Hippocampal formation (tissue), 2 donors: ENCODE measurements around the gene HTR3B.
A peak's percentile ranks its signal among the peaks of the same experiment; 100 is the strongest.
"Not testable (repeated sequence)": the region's sequence is repeated elsewhere in the genome, so short reads cannot be mapped to it uniquely, and the experiment has no call there.

Experiments
- DNase-seq, 2 donors: peaks; one replicate each; lab custom pipeline; 2025; lab: John Stamatoyannopoulos, UW

HTR3B gene, protein sequence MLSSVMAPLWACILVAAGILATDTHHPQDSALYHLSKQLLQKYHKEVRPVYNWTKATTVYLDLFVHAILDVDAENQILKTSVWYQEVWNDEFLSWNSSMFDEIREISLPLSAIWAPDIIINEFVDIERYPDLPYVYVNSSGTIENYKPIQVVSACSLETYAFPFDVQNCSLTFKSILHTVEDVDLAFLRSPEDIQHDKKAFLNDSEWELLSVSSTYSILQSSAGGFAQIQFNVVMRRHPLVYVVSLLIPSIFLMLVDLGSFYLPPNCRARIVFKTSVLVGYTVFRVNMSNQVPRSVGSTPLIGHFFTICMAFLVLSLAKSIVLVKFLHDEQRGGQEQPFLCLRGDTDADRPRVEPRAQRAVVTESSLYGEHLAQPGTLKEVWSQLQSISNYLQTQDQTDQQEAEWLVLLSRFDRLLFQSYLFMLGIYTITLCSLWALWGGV

DNA sequence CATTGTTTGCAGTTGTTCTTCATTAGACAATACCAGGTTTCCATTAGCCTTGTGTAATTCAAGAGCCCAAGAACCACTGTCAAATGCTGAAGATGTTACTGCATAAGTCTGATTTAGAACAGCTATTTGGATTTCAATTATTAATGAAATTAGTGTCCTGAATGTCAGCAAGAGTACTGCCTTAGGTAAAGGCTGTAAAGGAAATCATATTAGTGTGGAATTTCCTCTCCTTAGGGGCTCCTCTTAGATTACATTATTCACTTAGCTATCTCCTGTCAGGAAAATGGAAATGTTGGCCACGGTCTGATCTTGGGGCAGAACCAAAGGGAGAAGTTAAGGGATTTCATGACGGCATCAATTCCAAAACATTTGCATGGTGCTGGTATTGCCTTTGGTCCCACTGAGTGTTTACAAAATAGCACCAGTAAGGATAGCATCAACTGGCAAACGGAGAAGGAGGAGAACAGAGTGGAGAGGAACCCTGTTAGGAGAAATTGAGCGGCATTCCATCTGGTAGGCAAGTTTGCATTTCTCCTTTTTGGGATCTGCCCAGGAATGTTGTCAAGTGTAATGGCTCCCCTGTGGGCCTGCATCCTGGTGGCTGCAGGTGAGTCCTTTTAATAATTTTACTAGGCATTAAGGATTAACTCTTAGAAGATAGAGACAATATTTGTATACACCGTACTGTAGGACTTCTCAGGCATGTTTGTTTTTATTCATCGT, at the start of gene HTR3B:
Gene HTR3B, plus strand, starts transcription at position 418 of the 723 bp plus-strand sequence. Its CDS starts 138 bp downstream, at position 556.
- DNase-seq = no peak

DNA sequence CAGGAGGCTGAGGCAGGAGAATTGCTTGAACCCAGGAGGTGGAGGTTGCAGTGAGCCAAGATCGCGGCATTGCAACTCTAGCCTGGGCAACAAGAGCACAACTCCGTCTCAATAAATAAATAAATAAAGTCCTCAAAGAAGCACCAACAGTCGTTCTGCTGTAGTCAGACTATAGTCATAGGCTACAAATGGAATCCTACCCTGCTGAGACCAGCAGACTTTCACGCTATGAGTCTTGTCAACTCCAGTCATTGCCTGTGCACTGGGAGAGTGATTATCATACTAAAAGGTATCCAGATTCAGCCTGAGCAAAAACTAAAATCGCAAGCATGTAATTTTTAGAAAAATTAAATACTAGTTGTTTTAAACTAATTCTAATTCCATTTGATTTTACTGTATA, 48.8 kb upstream of the HTR3B start:
- no peak for DNase-seq

DNA sequence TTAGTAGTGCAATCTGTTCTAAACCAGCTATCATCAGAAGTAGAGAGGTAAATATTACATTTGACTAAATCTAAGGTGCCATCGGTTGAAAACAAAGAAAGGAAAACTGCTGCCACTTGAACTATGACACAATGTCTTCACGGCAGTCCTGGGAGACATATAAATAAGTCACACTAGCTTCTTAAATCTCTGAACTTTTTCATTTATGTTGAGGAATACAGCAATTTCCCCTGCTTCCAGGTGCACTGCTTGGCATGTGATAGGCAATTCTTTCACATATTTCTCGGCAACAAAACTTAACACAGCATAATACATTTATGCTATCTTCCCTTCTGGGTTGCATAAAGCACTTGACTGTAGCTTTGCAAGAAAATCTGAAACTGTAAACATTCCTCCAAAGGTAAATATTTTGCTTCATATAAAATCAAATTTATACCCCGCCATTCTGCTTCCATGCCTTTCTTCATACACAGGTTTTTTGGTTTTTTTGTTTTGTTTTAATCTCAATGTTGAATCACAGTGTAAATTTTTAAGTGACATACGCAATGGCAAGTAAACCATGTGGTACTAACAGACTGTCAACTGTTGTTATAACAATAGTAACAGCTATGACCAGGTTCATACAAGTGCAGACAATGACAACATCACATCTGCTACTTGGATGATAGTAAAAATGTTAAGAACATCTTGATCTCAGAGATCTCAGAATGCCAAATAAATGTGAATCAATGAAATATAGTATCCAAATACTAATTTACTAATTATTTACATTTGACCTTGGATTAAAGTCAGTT, 47.4 kb upstream of the HTR3B start:
- no peak for DNase-seq

DNA sequence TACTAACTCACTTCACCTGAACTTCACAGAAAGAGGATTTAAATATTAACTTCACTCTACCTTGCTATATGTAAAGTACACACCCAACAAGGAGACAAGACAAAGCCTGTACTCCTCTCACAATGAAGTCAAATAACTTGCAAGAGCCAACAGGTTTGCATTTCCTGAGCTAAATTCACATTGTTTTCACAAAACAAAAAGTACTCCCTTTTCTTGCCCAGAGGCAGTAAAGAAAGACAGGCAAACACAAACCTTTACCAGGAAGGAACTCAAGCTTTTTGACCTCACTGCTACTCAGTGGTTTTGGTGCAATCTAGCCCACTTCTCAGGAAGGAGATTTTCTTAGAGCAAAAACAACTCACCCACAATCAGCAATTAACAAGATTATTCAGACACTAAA, 44.9 kb upstream of the HTR3B start:
- DNase-seq = no peak

DNA sequence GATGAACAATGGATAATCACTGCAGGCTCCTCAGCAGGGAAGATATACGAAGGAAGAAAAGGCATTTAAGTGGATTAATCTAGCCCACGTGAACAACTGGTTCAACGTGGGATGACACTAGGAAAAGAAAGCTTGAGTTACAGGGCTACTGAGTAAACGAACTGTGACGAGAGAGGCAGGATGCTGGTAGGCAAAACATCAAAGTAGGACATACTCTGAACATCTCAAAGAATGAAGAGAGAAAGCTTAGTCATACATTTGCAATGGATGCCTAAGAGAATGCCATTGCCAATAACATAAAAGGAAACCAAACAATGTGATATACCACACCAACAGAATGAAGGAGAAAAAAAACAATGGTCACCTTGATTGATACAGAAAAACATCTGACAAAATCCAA, 42.2 kb upstream of the HTR3B start:
- DNase-seq = no peak

DNA sequence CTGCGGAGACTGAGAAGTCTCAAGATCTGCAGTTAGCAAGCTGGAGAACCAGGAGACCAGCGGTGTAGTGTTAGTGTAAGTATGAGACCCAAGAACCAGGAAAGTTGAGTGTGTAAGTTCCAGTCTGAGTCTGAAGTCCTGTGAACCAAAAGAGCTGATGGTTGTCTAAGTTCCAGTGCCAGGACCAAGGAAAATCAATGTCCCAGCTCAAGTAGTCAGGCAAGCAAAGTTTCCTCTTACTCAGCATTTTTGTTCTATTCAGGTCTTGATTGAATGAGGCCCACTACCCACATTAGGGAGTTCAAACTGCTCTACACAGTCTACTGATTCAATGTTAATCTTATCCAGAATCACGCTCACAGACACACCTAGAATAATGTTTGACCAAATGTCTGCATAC, 40.2 kb upstream of the HTR3B start:
- no peak for DNase-seq

DNA sequence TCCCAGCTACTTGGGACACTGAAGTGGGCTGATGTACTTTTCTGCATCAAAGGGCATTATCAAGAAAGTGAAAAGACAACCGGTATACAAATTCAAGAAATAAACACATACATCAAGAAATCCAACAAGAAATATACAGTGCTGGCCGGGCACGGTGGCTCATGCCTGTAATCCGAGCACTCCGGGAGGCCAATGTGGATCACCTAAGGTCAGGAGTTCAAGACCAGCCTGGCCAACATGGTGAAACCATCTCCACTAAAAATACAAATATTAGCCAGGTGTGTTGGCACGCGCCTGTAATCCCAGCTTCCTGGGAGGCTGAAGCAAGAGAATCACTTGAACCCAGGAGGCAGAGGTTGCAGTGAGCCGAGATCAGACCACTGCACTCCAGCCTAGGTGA, 38.7 kb upstream of the HTR3B start:
- DNase-seq = no peak

DNA sequence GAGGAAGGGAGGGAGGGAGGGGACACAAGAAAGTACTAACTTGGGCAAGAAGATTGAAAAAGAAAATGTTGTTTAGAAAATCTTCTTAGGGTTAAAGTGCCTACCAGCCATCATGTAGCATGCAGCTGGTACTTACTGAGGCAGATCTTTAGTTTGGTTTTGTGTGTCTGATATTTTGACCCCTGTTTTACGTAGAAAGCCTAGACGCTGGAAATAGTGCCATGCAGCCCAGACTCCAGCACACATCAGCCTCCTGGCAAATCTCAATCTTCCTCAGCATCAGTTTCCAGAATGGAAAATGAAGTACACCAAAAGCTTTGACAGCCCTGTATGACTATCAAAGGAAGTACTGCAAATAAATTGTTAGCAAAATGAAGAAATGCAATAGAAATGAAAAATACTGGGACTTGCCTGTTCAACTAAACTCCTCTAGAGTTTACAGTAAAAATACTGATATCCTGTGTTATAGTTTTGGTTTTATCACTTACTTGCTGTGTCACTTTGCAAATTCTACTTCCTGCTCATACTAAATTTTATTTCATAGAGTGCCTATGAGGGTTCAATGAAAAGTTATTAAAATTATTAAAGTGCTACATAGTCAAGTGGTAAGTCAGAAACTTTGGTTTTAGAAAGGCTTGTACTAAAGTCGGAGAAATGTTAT, 36.6 kb upstream of the HTR3B start:
- DNase-seq = no peak

DNA sequence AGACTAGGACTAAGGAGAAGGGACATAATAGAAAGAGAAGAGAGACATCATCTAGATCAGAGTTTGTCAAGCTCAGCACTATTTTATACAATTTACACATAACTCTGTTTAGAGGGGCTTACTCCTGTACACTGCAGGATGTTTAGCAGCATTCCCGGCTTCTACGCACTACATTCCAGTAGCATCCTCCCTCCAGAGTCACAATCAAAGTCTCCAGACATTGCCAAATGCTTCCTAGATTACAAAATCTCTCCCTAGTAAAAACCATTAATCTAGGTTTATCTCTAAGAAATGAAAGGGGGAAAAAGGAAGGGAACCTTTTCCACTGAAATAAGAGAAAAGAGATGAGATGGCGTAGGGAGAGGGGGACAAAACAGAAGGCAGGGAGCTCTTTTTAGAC, 33.3 kb upstream of the HTR3B start:
- DNase-seq = no peak

DNA sequence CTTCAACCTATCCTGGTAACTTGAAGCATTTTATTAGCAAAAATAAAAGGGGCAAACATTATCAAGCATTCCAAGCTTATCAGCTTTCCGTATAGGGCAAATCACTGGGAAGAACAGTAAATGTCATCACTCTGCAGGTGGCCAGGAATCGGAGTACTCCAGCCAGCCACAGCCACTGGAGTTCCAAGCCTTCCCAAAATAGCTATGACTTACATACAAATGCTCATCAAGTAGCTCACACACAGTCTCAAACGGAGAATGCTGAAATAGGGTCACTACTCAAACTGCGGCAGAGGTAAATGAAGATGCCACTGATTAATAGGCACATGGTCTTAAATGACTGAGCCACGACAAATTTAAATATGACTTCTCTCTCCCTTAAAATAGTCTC, 31.4 kb upstream of the HTR3B start:
- DNase-seq = no peak

DNA sequence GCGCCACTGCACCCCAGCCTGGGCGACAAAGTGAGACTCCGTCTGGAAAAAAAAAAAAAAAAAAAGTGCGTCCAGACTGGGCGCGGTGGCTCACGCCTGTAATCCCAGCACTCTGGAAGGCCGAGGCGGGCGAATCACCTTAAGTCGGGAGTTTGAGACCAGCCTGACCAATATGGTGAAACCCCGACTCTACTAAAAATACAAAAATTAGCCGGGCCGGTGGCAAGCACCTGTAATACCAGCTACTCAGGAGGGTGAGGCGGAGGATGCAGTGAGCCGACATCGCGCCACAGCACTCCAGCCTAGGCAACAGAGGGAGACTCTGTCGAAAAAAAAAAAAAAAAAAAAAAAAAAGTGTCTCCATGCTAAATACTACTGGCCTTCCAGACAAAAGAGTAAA, 30.5 kb upstream of the HTR3B start:
- DNase-seq = no peak

DNA sequence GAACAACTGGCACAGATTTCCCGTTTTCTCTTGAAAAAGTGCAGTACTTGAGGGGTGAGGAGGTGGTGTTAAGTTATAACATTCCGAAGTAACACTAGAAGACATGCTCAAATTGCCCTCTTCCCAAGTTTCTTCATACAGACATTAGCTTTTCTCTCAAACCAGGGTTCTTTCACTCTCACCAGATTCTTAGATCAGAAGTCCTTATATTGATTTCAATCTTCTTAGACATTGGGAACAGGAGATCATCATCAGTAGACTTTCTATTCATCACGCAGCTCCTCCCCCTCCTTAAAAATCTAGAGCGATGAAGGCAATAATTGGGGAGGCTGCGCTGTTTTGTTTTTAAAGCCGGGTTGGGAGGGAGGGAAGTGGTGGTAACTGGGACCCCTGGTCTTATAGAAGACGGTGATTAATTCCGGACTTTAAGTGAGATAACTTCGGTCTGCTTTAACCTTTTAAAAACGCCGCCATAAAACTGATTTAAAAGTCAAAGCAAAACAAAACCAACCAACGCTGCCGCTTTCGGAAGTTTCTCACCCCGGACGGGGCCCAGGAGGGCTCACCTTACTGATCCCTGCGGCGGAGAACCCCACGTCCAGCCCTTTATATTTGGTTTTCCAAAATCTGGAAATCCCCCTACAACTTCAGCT, 29.9 kb upstream of the HTR3B start:
- DNase-seq = no peak

DNA sequence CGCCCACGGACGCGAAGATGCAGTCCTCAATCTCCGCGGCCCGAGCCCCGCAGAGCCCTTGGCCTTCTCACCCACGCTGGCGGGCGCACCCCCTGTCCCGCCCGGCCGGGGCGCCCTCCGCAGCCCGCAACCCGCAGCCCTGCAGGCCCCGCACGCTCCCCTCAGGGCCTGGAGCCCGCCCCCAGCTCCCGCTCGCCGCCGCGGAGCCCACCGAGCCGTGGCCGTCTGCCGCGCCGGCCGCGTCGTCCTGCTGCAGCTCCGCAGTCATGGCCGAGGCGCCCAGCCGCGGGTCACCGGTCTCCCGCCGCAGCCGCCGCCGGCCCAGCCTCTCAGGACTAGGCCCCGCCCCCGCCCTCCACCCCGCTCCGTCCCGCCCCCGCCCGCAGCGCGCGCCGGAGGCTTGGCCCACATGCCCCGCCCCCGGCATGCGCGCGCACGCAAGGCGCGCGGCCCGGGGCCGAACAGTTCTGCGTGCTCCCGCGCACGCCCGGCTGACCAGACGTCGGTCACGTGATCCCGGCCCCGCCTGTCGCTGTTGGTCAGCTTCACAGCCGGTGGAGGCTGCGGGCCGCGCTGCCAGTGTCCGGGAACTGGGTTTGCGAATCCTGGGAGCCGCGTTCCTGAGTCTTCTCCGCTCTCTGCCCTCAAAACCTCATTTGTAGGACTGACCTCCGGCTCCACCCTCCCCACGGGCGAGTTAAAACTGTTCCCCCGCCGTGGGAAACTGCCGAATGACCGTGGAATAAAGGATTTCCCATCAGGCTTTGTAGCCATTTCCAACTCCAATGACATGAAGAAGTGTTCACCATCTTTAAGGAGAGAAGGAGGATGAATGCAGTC, 29.1 kb upstream of the HTR3B start, which contains the start of gene USP28:
Gene USP28, minus strand, starts transcription at position 339 of the 840 bp plus-strand sequence. Its CDS starts 71 bp downstream, at position 268.
- peak; percentile 91 to 93 for DNase-seq

DNA sequence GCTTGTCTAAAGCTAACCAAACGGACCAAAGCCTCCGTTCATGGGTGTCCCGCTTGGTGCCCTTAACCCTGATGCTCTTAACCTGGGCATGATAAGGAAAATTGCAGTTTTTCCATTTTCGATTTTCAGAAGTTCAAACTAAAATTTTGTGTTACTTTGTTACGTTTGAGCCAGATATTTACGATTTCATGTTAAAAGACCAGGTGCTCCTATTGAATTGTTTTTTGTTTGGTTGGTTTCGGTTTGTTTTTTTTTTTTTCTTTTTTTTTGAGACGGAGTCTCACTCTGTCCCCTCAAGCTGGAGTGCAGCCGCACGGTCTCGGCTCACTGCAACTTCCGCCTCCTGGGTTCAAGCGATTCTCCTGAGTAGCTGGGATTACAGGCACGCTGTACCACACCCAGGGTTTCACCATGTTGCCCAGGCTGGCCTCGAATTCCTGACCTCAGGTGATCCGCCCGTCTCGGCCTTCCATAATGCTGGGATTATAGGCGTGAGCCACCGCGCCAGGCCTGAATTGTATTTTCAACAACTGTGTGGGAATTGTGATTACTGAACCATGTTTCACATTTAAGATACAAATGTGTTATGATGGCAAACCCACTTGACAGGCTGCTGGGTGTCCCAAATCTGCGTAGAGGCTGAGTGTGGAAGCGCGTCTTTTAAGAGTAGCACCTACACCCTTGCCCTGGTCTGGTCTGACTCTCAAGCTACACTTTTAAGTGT, 28.4 kb upstream of the HTR3B start:
- no peak for DNase-seq

DNA sequence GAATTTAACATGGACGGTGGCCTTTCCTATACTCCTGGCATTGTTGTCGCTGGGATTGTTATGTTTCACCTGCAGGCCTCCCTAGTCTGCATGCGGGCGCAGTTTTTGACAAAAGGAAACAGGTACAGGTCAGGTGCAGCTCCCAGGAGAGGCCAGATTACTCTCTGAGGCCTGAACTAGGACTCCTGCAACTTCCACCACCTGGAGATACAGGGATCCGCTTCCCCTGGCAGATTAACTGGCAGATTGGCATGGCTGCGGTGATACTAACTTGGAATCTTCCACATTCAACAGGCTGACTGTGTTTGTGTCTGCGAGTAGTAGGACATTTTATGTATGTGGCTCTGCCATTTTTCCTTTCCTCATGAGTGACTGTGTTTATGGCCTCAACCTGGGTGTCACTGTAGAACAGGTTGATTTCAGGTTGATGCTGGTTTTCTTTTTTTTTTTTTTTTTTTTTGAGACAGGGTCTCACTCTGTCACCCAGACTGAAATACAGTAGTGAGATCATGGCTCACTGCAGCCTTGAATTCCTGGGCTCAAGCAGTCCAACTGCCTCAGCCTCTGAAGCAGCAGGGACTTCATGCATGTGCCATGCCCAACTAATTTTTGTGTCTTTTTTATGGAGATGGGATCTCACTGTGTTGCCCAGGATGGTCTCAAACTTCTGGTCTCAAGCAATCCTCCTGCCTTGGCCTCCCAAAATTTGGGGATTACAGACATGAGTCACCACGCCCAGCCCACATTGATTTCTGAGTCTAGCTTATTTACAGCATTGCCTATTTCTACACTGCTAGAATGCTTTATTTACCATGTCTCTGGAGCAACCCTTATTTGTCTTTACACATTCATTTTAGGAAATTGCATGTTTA, 27.6 kb upstream of the HTR3B start:
- DNase-seq = no peak

DNA sequence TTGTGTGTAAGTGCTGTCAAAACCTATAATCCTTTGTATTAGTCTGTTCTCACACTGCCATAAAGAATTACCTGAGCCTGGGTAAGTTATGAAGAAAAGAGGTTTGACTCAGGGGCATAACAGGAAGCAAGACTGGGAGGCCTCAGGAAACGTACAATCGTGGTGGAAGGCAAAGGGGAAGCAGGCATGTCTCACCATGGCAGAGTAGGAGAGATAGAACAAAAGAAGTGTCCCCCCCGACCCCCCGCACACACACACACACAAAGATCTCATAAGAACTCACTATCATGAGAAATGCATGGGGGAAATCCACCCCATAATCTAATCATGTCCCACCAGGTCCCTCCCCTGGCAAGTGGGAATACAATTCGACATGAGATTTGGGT, 26.9 kb upstream of the HTR3B start:
- DNase-seq = no peak

DNA sequence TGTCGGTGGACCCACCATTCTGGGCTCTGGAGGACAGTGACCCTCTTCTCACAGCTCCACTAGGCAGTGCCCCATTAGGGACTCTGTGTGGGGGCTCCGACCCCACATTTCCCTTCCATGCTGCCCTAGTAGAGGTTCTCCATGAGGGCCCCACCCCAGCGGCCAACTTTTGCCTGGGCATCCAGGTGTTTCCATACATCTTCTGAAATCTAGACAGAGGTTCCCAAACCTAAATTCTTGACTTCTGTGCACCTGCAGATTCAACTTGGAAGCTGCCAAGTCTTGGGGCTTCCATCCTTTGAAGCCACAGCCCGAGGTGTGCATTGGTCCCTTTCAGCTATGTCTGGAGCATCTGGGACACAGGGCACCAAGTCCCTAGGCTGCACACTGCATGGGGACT, 25.1 kb upstream of the HTR3B start:
- DNase-seq = not testable (repeated sequence)

DNA sequence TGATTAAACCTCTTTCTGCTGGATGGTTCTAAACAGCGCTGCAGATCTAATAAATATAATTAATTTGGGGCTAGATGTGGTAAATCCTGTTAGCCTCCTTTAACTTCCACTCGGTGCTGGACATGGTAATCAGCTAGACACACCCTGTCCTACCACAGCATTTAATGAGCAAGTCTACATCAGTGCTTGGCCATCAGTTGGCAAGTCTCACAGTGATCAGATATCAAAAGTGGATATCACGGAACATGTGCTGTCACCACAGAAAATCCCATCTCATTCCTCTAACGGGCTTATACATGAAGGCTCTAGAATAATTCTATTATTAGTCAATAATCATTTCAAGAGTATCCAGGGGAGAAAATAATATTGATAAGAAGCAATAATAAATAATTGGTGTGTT, 23.6 kb upstream of the HTR3B start:
- no peak for DNase-seq

DNA sequence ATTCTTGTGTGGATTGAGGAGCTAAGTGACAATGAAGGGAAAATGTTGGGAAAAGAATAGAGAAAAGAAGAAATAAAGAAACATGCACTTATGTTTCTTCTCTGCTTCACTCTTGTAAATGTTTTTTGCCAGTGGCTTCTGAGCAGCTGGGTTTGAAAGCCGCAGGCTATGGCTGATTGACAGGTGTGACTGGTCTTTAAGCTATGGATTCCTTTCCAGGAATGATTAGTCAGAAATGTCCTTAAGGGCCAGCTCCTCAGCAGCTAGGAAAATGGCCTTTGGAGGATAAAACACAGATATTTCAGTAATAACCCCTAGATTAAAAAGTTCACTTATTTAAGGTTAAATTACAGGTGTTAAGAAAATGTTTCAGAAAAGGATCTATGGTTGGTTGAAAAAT, 22.7 kb upstream of the HTR3B start:
- DNase-seq = no peak
